ENCODE results near the gene TPI1. TPM values are rescaled to one million over a fixed set of nuclear protein-coding genes. Genes with fewer than 3 reads are reported as not detected.
"Not testable (repeated sequence)": the region's sequence is repeated elsewhere in the genome, so short reads cannot be mapped to it uniquely, and the experiment has no call there.

Gene TPI1
- total and polyA plus RNA-seq, 2 experiments from 2014 or later, result 571 to 891 TPM

DNA sequence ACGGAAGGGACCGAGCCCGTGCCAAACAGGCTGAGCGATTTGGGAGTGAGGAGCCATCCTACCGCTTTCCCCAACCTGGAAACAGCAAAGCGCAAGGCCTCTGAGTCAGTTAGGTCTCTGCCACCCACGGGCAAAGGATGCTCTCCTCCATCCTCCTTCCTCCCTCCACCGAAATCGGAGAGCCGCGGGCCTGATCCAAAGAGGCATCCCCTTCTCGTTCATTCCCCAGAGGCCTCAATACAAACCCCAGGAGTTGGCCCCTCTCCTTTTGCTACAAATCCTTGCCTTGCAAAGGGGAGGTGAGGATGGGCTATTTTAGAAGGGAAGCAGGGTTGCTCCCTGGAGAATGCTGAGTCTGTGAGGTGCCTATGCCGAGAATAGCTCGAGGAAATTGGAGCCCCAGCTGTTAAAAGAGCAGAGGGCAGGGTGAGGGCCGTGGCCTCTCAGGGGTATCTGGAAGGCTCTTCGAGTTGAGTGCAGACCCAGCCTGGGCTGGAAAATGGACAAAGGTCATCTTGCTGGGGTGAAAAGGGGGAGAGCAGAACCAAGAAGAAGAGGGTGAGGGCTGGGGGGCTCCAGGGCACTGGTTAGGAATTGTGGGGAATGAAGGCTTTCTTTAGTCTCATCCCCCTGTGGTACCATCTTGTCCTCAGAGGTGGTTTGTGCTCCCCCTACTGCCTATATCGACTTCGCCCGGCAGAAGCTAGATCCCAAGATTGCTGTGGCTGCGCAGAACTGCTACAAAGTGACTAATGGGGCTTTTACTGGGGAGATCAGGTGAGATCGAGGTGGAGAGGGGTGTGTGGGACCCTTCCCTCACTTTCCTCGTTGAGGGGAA is 1.1 kb downstream of the TPI1 start:
- TF ChIP-seq, protein P1, sequence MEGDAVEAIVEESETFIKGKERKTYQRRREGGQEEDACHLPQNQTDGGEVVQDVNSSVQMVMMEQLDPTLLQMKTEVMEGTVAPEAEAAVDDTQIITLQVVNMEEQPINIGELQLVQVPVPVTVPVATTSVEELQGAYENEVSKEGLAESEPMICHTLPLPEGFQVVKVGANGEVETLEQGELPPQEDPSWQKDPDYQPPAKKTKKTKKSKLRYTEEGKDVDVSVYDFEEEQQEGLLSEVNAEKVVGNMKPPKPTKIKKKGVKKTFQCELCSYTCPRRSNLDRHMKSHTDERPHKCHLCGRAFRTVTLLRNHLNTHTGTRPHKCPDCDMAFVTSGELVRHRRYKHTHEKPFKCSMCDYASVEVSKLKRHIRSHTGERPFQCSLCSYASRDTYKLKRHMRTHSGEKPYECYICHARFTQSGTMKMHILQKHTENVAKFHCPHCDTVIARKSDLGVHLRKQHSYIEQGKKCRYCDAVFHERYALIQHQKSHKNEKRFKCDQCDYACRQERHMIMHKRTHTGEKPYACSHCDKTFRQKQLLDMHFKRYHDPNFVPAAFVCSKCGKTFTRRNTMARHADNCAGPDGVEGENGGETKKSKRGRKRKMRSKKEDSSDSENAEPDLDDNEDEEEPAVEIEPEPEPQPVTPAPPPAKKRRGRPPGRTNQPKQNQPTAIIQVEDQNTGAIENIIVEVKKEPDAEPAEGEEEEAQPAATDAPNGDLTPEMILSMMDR (IDR thresholded peaks at IDR 0.05; ENCODE audit: poor library complexity), result no peak
- TF ChIP-seq EZH2phosphoT487 (IDR thresholded peaks at IDR 0.05; ENCODE audit: low read depth, severe bottlenecking, unreplicated experiment) (no peak), EZH2 (IDR thresholded peaks at IDR 0.05; ENCODE audit: borderline replicate concordance) (no peak)
- H3K4me2 ChIP-seq, result peak overlapping the region; percentile 84
- H4K20me1 ChIP-seq (ENCODE audit: insufficient read depth, poor library complexity, severe bottlenecking), result peaks cover 21% of the 10 kb centered on the region
- peaks cover 36% of the 10 kb centered on the region for H3K79me2 ChIP-seq
- no peak for DNase-seq (ENCODE audit: low spot score)
- H3K36me3 ChIP-seq (replicated peaks; ENCODE audit: insufficient read depth, low read depth), result no peaks in the 10 kb centered on the region
- peaks cover 23% of the 10 kb centered on the region for H3K4me1 ChIP-seq (ENCODE audit: insufficient read depth)
- no peaks in the 10 kb centered on the region for H3K27me3 ChIP-seq
- H3K27ac ChIP-seq, result peak overlapping the region; percentile 97
- H3K9me2 ChIP-seq (replicated peaks; ENCODE audit: insufficient read depth), result no peaks in the 10 kb centered on the region
- no peaks in the 10 kb centered on the region for H3K9me3 ChIP-seq (ENCODE audit: low read depth)
- WGBS (ENCODE audit: low lambda C conversion rate, missing lambda C conversion rate), result 7% methylated on average over 22 of the region's 22 CpGs
- peak overlapping the region; percentile 94 for H3K4me3 ChIP-seq
- peak overlapping the region; percentile 11 for H2AFZ ChIP-seq

DNA sequence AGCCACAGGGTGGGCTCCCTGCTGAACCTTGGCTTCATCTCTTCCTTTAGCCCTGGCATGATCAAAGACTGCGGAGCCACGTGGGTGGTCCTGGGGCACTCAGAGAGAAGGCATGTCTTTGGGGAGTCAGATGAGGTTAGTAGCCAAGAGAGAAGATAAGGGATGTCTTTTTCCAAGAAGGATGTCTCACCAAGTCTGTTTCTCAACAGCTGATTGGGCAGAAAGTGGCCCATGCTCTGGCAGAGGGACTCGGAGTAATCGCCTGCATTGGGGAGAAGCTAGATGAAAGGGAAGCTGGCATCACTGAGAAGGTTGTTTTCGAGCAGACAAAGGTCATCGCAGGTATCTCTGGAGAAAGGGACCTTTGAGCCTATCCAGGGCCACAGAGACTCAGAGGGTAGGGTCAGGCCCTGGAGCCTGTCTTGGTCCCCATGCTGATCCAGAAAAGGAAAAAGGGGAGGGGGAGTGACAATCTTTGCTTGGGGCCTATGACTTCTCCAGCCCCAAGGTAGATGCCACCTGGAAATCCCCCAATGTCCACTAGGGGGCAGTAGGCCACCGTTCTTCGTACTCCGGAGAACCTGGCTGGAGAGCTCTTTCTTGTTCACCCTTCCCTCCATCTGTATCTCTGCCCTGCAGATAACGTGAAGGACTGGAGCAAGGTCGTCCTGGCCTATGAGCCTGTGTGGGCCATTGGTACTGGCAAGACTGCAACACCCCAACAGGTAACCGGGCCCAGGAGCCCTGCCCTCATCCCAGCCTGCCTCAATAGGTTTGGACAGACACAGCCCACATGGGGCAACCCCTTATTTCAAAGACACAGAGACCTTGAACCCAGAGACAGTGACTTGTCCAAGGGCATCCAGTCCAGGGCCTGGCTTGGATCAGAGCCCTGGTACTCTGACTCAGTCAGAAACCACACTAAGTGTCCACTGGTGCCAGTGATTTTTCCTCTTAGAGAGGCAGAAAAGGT is 2.0 kb downstream of the TPI1 start:
- Histone ChIP-seq H3K4me2 (peak overlapping the region; percentile 84), H3K79me2 (peaks cover 40% of the 10 kb centered on the region), H3K27ac (peak overlapping the region; percentile 97), H3K27me3 (no peaks in the 10 kb centered on the region), H4K20me1 (ENCODE audit: insufficient read depth, poor library complexity, severe bottlenecking) (peaks cover 21% of the 10 kb centered on the region), H3K9me3 (ENCODE audit: low read depth) (no peaks in the 10 kb centered on the region), H3K36me3 (replicated peaks; ENCODE audit: insufficient read depth, low read depth) (no peaks in the 10 kb centered on the region), H2AFZ (no peak overlapping the region), H3K4me1 (ENCODE audit: insufficient read depth) (peaks cover 28% of the 10 kb centered on the region), H3K9me2 (replicated peaks; ENCODE audit: insufficient read depth) (no peaks in the 10 kb centered on the region), H3K4me3 (peak overlapping the region; percentile 94)
- TF ChIP-seq, protein P1 (IDR thresholded peaks at IDR 0.05; ENCODE audit: poor library complexity), result peak; percentile 82
- TF ChIP-seq EZH2phosphoT487 (IDR thresholded peaks at IDR 0.05; ENCODE audit: low read depth, severe bottlenecking, unreplicated experiment), result no peak
- 36% methylated on average over 12 of the region's 12 CpGs for WGBS (ENCODE audit: low lambda C conversion rate, missing lambda C conversion rate)
- DNase-seq (ENCODE audit: low spot score), result peak; percentile 93

DNA sequence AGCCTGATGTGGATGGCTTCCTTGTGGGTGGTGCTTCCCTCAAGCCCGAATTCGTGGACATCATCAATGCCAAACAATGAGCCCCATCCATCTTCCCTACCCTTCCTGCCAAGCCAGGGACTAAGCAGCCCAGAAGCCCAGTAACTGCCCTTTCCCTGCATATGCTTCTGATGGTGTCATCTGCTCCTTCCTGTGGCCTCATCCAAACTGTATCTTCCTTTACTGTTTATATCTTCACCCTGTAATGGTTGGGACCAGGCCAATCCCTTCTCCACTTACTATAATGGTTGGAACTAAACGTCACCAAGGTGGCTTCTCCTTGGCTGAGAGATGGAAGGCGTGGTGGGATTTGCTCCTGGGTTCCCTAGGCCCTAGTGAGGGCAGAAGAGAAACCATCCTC is 3.0 kb downstream of the TPI1 start:
- H3K4me3 ChIP-seq, result not testable (repeated sequence)

More for the DNA sequence above, 3.0 kb downstream of the TPI1 start:
- not testable (repeated sequence) for H3K36me3 ChIP-seq (replicated peaks; ENCODE audit: insufficient read depth, low read depth); H3K27ac ChIP-seq; H2AFZ ChIP-seq; H3K9me2 ChIP-seq (replicated peaks; ENCODE audit: insufficient read depth); H3K4me2 ChIP-seq; H3K9me3 ChIP-seq (ENCODE audit: low read depth); H3K27me3 ChIP-seq; DNase-seq (ENCODE audit: low spot score)
- H4K20me1 ChIP-seq (ENCODE audit: insufficient read depth, poor library complexity, severe bottlenecking), result peaks cover 21% of the 10 kb centered on the region
- peaks cover 44% of the 10 kb centered on the region for H3K79me2 ChIP-seq
- H3K4me1 ChIP-seq (ENCODE audit: insufficient read depth), result peaks cover 29% of the 10 kb centered on the region
- WGBS (ENCODE audit: low lambda C conversion rate, missing lambda C conversion rate), result 93% methylated on average over 4 of the region's 4 CpGs

Data from hepatocyte (in vitro differentiated cells).